HEK293T (cell line): ENCODE results near the gene MS4A6E.

Source experiments
- CTCF ChIA-PET: fragments of 350-600 bp; formaldehyde crosslinking; extraction: SDS; loops from one replicate; lab custom pipeline; 2021; ENCODE audit warnings: antibody characterized with exemption, inconsistent platforms; lab: Yijun Ruan, JAX
- POLR2A ChIA-PET: fragments of 350-600 bp; formaldehyde crosslinking; extraction: SDS; loops from one replicate; lab custom pipeline; 2020; ENCODE audit warnings: antibody characterized with exemption, inconsistent platforms; lab: Yijun Ruan, JAX
- DNase-seq: peaks from one replicate; pipeline ENCODE4 v3.0.0; 2012; ENCODE audit warnings: mixed read lengths; ENCODE audit errors: extremely low spot score
- ARNT ChIP-seq: fragments of 450-650 bp; IDR thresholded peaks from 2 replicates; pipeline ENCODE4 v1.6.1; 2017; ENCODE audit warnings: mild to moderate bottlenecking
- BHLHE40 ChIP-seq: fragments of 450-650 bp; IDR thresholded peaks from 2 replicates; pipeline ENCODE4 v1.6.1; 2016; ENCODE audit warnings: mild to moderate bottlenecking, moderate library complexity, borderline replicate concordance
- CTBP1 ChIP-seq: fragments of 450-650 bp; IDR thresholded peaks from 2 replicates; pipeline ENCODE4 v1.6.1; 2016; ENCODE audit warnings: borderline replicate concordance
- ELF4 ChIP-seq: fragments of 450-650 bp; IDR thresholded peaks from 2 replicates; pipeline ENCODE4 v1.6.1; 2017; ENCODE audit warnings: antibody characterized with exemption
- FOXA1 ChIP-seq: fragments of 450-650 bp; IDR thresholded peaks from 2 replicates; pipeline ENCODE4 v1.6.1; 2016; ENCODE audit warnings: mild to moderate bottlenecking
- FOXK2 ChIP-seq: fragments of 450-650 bp; IDR thresholded peaks from 2 replicates; pipeline ENCODE4 v1.6.1; 2016; ENCODE audit warnings: mild to moderate bottlenecking
- FOXM1 ChIP-seq: fragments of 450-650 bp; IDR thresholded peaks from 2 replicates; pipeline ENCODE4 v1.6.1; 2017; ENCODE audit warnings: mild to moderate bottlenecking, borderline replicate concordance
- HDGF ChIP-seq: fragments of 450-650 bp; IDR thresholded peaks from 2 replicates; pipeline ENCODE4 v1.6.1; 2017; ENCODE audit warnings: antibody characterized with exemption, borderline replicate concordance
- L3MBTL2 ChIP-seq: fragments of 450-650 bp; conservative IDR thresholded peaks from 2 replicates; pipeline ENCODE4 v1.6.1; 2016; ENCODE audit warnings: mild to moderate bottlenecking
- LEF1 ChIP-seq: fragments of 450-650 bp; IDR thresholded peaks from 2 replicates; pipeline ENCODE4 v1.6.1; 2017; ENCODE audit warnings: mild to moderate bottlenecking, borderline replicate concordance
- NFRKB ChIP-seq: fragments of 450-650 bp; IDR thresholded peaks from 2 replicates; pipeline ENCODE4 v1.6.1; 2016; ENCODE audit warnings: mild to moderate bottlenecking, moderate library complexity
- SP1 ChIP-seq: fragments of 450-650 bp; IDR thresholded peaks from 2 replicates; pipeline ENCODE4 v1.6.1; 2017
- SUZ12 ChIP-seq: fragments of 450-650 bp; IDR thresholded peaks from 2 replicates; pipeline ENCODE4 v1.6.1; 2016; ENCODE audit warnings: mild to moderate bottlenecking
- TARDBP ChIP-seq: fragments of 450-650 bp; IDR thresholded peaks from 2 replicates; pipeline ENCODE4 v1.6.1; 2016
- ZNF384 ChIP-seq: fragments of 450-650 bp; IDR thresholded peaks from 2 replicates; pipeline ENCODE4 v1.6.1; 2016
- TF ChIP-seq, protein P1 (sequence below): fragments of 450-650 bp; IDR thresholded peaks from 2 replicates; pipeline ENCODE4 v1.6.1; 2016

The MS4A6E gene

DNA sequence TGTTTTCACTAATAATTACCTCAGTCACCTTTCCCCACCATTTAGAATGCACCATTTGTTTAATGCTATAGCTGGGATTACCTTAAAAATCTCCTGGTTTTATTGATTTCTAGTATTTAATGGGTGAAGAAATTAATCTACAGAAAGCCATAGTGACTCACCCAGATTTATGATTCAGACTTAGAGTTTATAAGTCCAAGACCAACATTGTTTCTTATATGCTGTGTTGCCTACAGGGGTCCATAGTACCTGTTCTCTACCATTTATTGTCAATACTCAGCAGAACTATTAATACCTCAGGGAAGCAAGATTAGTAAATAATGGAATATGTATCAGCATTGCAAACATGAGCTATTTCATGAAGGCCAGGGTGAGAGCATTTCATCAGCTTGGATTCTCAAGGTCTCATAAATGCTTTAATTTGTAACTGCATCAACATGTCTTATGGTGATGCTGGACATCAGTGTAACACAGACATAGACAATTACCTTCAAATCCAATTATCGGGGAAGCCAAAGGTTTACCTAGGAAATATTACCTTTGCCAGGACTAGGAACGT lies 43.3 kb downstream of the MS4A6E start:
- ChIA-PET POLR2A (no interaction called here), CTCF (interaction anchor here (0.5 kb wide), 1 partner anchor 107 kb away, joined by 3 read pairs; no protein-coding TSS in a partner anchor)
- no peak for TF ChIP-seq NFRKB
- TF ChIP-seq L3MBTL2, result no peak
- TF ChIP-seq HDGF, result no peak
- TF ChIP-seq CTBP1, result no peak
- no peak for TF ChIP-seq ZNF384
- no peak for TF ChIP-seq FOXK2
- TF ChIP-seq ARNT, result no peak
- no peak for TF ChIP-seq ELF4
- TF ChIP-seq FOXM1, result no peak
- TF ChIP-seq FOXA1, result no peak
- no peak for DNase-seq

- DNase-seq, result no peak
- POLR2A ChIA-PET, result no interaction called here
- CTCF ChIA-PET, result interaction anchor here (0.5 kb wide), 1 partner anchor 108 kb away, joined by 3 read pairs; no protein-coding TSS in a partner anchor
- TF ChIP-seq SP1, result no peak
- no peak for TF ChIP-seq HDGF
- no peak for TF ChIP-seq LEF1
- TF ChIP-seq CTBP1, result no peak
Measured at GRCh38 chr11:60370811-60371298, 43.8 kb downstream of the MS4A6E start.

- no peak for DNase-seq
- ChIA-PET POLR2A (no interaction called here), CTCF (no interaction called here)
- TF ChIP-seq SUZ12 (no peak), ZNF384 (no peak), L3MBTL2 (no peak), SP1 (no peak), HDGF (no peak), FOXK2 (no peak), ELF4 (no peak), CTBP1 (no peak), FOXM1 (no peak)
- TF ChIP-seq, protein P1, sequence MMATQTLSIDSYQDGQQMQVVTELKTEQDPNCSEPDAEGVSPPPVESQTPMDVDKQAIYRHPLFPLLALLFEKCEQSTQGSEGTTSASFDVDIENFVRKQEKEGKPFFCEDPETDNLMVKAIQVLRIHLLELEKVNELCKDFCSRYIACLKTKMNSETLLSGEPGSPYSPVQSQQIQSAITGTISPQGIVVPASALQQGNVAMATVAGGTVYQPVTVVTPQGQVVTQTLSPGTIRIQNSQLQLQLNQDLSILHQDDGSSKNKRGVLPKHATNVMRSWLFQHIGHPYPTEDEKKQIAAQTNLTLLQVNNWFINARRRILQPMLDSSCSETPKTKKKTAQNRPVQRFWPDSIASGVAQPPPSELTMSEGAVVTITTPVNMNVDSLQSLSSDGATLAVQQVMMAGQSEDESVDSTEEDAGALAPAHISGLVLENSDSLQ, result no peak
Measured at GRCh38 chr11:60371386-60371785, 44.3 kb downstream of the MS4A6E start.

DNA sequence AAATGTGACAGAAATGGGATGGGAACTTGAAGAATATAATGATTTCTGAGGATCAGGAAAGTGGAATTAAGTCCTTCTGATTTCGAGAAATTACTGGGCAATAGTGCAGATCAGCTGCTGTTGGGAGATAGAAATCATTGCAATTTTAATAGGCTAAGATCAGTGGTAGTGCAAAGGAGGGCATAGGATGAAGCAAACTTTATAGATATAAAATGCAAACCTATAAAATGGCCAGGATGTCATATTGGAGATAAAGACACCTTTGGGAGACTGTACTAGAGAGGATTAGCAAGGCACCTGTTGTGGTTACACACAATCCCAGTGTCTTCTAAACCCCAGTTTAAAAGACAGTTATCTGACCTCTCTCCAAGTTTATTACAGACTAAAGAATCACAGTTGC lies 44.8 kb downstream of the MS4A6E start:
- no peak for DNase-seq
- TF ChIP-seq TARDBP, result no peak
- no peak for TF ChIP-seq ELF4
- no peak for TF ChIP-seq HDGF
- no peak for TF ChIP-seq LEF1
- TF ChIP-seq ARNT, result no peak
- TF ChIP-seq FOXK2, result no peak
- TF ChIP-seq FOXA1, result no peak
- TF ChIP-seq SUZ12, result no peak
- TF ChIP-seq, protein P1, result no peak
- no peak for TF ChIP-seq FOXM1
- no peak for TF ChIP-seq ZNF384
- TF ChIP-seq NFRKB, result no peak
- TF ChIP-seq L3MBTL2, result no peak
- no peak for TF ChIP-seq CTBP1
- no peak for TF ChIP-seq BHLHE40
- TF ChIP-seq SP1, result no peak
- ChIA-PET POLR2A (no interaction called here), CTCF (no interaction called here)

- no peak for DNase-seq
- ChIA-PET CTCF (no interaction called here), POLR2A (no interaction called here)
- TF ChIP-seq ARNT (no peak), SUZ12 (no peak), FOXM1 (no peak), NFRKB (no peak)
- TF ChIP-seq, protein P1, result no peak
Measured at GRCh38 chr11:60372767-60373166, 45.7 kb downstream of the MS4A6E start.

GRCh38 chr11:60375316-60375715 lies 48.3 kb downstream of the MS4A6E start:
- CTCF ChIA-PET, result no interaction called here

More at GRCh38 chr11:60375316-60375715, 48.3 kb downstream of the MS4A6E start:
- POLR2A ChIA-PET, result no interaction called here
- TF ChIP-seq ELF4, result no peak
- TF ChIP-seq BHLHE40, result no peak
- TF ChIP-seq FOXA1, result no peak
- no peak for TF ChIP-seq ZNF384
- TF ChIP-seq, protein P1, result no peak
- no peak for TF ChIP-seq SUZ12
- no peak for TF ChIP-seq L3MBTL2
- TF ChIP-seq HDGF, result no peak
- no peak for TF ChIP-seq FOXK2
- no peak for TF ChIP-seq LEF1
- TF ChIP-seq ARNT, result no peak
- no peak for TF ChIP-seq FOXM1
- TF ChIP-seq TARDBP, result no peak
- TF ChIP-seq CTBP1, result no peak
- no peak for TF ChIP-seq SP1
- no peak for TF ChIP-seq NFRKB
- no peak for DNase-seq
